GM19372 (cell line): Measurements from ENCODE around the gene PSMC3.

Experiments
- ATAC-seq: cut with Tn5 transposase; IDR thresholded peaks from one replicate; pipeline ENCODE4 v1.9.1; 2021; ENCODE audit warnings: mild to moderate bottlenecking, low read depth, moderate library complexity; ENCODE audit not compliant: unreplicated experiment

Gene PSMC3

DNA sequence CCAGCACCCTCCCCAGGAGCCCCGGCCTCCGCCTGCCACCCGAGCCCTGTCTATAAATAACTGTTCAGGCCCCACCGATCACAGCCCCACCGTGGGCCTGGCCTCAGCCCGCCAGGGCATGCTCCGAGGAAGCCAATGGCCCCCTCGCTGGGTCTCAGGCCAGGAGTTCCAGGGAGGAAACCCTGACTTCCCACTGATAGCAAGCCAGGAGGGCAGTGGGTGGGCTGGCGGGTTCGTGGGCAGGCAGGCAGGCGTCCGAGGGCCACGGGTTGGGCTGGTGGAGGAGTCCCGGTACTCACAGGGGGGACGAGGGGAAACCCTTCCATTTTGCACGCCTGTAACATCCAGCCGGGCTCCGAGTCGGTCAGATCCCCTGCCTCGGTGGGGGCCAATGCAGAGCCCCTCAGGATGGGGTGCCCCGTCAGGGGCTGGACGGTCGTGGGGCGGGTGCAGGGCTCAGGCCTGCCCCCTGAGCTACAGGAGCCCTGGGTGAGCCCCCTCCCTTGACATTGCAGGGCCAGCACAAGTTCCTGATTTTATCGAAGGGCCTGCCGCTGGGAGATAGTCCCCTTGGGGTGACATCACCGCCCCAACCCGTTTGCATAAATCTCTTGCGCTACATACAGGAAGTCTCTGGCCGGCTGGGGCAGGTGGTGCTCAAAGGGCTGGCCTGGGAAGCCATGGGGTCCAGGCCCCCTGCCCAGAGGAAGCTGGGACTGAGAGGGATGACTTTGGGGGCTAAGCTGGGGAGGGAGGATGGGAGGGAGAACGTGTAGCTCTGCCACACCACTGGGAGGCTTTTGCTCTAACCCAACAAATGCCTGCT is 48.0 kb downstream of the PSMC3 start, which contains the start of gene SPI1:
TSS of gene SPI1 (minus strand) at position 538 of the 826 bp plus-strand sequence. CDS start at position 344, 194 bp downstream.
- ATAC-seq = peak; percentile 84

DNA sequence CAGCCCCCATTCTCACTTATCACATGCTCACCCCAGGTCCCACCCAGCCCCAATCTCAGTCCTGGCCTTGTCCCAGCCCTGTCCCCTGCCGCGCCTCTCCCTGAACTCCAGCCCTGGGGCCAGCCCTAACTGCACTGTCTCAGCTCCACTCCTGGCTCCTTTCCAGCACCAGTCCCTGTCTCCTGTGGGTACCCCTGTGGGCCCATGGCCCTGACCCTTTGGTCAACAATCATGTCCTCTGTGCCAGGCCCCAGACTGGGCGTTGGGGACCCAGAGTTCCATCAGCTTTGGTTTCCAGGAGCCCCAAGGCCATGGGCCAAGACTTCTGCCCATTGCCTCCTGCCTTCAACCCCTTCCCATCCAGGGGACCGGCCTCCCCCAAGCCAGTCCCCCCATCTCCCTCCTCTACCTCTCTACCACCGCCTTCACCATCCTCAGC is 48.6 kb downstream of the PSMC3 start:
- ATAC-seq = no peak

DNA sequence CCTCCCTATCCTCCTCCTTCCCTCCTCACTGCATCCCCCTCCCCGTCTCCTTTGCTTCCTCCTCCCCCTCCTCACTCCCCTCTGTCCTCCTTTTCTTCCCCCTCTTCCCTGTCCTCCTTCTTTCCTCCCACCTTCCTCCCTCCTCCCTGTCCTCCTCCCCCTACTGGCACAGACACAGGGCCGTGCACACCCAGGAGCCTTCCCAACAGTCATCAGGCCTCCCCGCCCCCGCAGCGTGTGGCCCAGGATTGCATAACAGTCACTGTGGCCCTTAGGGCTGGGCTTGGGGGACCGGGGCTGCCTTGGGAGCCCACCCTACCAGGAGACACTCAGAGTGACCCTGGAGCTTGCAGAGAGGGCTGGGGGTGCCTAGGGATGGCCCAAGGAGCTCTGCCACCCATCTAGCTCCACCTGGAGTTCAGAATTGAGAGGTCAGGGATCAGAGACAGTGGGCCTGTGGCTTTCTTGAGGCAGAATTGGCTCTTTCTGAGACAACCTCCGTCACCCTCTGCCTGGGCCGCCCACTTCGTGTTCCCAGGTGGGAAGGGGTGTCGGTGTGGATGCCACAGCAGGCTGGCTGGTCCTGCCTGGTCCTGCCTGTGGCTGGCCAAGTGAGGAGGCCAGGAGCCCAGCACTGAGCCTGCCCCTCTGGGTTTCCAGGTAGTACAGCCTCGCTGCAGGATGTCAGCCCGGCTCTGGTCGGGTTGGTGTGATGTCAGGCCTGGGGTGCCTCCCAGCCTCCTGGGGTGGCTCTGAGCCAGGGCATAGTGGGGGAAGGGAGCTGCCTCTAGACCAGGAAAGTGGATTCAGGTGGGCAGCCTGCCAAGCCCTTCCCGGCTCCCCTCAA is 49.5 kb downstream of the PSMC3 start:
- no peak for ATAC-seq

DNA sequence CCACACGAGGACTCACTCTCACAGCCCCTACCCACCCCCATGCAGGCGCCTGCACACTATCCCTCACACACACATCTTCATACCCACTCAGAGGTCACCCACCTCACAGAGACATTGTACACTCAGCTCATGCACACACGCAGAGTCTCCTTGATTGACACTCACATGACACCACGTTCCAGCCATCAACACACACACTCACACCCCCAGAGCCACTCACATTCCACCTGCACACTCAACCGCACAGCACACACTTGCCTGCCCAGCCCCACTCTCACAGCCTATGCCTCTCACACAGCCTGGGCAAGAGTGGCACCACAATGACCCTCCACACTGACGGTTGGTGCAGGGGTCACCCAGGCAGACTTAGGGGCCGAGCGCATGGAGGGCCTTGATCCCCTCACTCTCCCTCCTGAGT is 50.1 kb downstream of the PSMC3 start:
- ATAC-seq = no peak

DNA sequence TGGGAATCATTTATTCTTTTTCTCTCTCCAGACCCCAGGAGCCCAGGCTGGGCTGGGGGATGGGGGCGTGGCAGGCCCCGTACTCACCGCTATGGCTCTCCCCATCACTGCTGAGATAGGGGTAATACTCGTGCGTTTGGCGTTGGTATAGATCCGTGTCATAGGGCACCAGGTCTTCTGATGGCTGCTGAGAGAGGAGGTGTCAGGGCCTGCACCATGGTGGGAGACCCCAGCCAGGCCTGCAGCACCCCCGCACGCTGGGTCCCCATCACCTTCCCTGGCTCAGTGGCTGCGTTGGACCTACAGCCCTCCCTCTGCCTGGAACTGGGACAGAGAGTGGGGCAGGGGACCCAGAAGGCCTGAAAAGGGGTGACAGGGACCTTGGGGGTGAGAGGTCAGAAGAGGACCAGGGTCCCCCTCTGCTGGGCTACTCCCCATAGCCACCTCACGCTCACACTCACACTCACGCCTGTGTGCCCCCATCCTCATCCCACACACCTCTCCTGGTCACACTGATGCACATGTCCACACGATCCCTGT is 50.6 kb downstream of the PSMC3 start:
- ATAC-seq = no peak

DNA sequence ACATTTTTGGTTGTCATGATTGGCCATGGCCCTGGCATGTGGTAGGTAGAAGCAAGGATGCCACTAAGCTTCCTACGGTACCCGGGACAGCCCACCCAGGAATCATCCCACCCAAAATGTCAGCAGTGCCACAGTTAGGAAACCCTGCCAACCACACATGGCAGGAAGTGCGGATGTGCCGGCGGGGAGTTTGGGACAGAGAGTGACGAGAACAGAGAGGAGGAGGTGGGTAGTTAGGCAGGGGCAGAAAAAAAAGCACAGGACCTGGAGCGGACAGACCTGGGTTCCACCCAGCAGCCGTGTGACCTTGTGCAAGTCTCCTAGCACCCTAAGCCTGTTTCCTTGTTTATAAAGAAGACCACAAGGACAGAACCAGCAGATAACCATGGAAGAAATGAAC is 51.2 kb downstream of the PSMC3 start:
- ATAC-seq = no peak

DNA sequence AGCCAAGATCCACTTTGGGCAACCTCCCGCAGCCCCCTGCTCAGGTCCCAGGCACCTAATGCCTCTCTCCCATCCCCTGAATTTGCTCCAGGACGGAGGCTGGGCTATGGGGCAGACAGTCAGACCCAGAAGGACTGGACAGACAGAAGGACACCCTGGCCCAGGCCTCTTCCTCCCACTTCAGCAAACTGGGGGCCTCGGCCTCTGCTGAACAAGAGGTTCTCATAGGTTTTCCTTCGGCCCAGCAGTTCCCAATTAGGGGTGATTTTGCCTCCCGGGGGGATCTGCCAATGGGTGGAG is 51.6 kb downstream of the PSMC3 start:
- no peak for ATAC-seq

DNA sequence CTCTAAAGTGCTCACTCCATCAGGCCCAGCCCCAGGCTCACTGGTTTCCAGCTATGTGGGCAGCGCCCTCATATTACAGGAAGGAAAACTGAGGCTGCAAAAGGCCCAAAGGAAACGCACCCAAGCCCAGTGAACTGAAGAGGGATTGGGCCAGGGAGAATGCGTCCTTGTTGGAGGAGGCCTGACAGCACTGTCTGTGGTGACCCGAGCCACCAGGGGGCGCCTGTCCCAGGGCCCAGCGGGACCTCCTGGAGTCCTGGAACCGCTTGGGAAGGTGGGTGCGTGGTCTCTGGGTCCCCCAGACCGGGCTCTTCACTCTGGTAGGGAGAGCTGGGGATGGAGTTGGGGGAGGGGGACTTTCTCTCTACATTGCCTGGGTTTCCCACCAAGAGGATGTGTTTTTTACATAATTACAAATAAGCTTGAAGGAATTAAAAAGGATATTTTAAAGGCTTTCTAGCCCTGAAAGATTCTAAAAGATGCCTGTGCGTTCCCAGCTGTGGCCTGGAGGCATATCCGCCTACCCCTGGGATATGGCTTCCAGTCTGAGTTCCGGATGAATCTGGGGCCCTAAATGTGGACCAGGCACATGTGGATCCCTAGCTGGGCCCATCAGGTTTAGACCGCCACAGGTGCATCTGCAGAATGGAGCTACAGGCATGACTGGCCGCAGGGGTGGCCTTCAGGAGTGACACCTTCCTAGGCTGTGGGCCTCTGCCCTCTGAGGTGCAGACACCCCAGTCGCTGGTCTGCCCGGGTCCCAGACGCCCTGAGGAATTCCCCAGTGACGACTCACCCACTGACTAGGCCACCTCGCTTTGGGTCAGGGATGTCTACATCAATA is 52.1 kb downstream of the PSMC3 start:
- ATAC-seq = no peak

DNA sequence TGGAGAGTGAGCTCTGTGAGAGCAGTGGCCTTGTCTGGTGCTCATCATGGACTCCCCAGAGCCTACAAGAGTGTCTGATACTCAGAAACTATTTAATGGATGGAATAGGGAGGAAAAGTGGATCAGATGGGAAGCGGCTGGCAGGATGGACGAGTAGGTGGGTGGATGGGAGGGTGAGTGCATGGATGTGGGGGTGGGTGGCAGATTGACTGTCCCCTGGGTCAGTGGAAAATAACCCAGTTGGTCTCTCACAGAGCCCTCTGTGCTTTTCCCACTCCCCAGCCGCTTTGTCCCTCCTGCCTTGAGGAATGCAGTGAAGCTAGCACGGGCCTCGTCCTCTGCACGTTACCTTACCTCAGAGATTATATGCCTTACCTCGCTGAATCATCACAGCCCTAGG is 53.8 kb downstream of the PSMC3 start:
- no peak for ATAC-seq

DNA sequence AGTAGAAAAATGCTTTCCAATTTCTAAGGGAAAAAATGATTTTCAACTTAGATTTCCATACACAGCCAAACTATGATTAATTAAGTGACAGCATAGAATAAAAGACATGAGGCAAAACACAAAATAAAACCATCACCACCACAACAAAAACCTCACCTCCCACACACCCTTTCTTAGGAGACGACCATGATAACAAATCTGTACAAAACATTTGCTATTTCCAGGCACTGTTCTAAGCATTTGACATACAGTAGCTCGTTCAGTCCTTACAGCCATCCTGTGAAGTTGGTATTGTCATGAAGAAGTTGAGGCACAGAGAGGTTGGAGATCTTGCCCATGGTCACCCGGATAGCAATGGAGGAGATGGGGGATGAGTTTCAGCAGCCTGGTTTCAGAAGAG is 56.6 kb downstream of the PSMC3 start:
- no peak for ATAC-seq
